Vagina (tissue), 2 donors: ENCODE data around the gene KIR3DL3.

Experiments used
- CTCF ChIP-seq, 3 experiments: fragments of 450-650 bp in 2 of 3; fragments of 200-600 bp in 1 of 3; sonication (generic) in 1 of 3; IDR thresholded peaks; one replicate each; pipeline ENCODE4 v1.5.1; 2017 to 2019; ENCODE audit warnings: antibody characterized with exemption in 3 of 3, mild to moderate bottlenecking in 2 of 3, moderate library complexity in 2 of 3
- POLR2A ChIP-seq, 2 donors: fragments of 450-650 bp; IDR thresholded peaks; one replicate each; pipeline ENCODE4 v1.6.1; 2017; ENCODE audit warnings: antibody characterized with exemption in 2 of 2, mild to moderate bottlenecking in 2 of 2, moderate library complexity in 2 of 2

- no peak for TF ChIP-seq CTCF (IDR thresholded peaks at IDR 0.05)
- TF ChIP-seq POLR2A (IDR thresholded peaks at IDR 0.05), result no peak
Measured at GRCh38 chr19:54724644-54725043, 402 bp downstream of the KIR3DL3 start.
